Measurements from ENCODE around the gene CLTB.

GRCh38 chr5:176396330-176396729, 20.0 kb downstream of the CLTB start:
- TF ChIP-seq CTCF (IDR thresholded peaks at IDR 0.05): no peak
- TF ChIP-seq POLR2A (IDR thresholded peaks at IDR 0.05): no peak

Measured in body of pancreas (tissue), 4 donors.